Upper lobe of left lung (tissue), 4 donors: ENCODE measurements around the gene GRIN1.

Experiments used
- CTCF ChIP-seq, 6 experiments: fragments of 450-650 bp in 4 of 6; fragments of 200-600 bp in 2 of 6; sonication (generic) in 2 of 6; IDR thresholded peaks; one replicate each; pipeline ENCODE4 v1.5.1; 2016 to 2019; ENCODE audit warnings: antibody characterized with exemption in 6 of 6
- POLR2A ChIP-seq, 4 donors: fragments of 450-650 bp; IDR thresholded peaks; one replicate each; pipeline ENCODE4 v1.5.1; 2016 to 2017; ENCODE audit warnings: antibody characterized with exemption in 4 of 4, mild to moderate bottlenecking in 2 of 4

GRCh38 chr9:137139468-137140150 is 655 bp downstream of the GRIN1 start:
- no peak for TF ChIP-seq CTCF (IDR thresholded peaks at IDR 0.05)
- no peak for TF ChIP-seq POLR2A (IDR thresholded peaks at IDR 0.05)
